GM12864 (cell line): ENCODE measurements around the gene PRDM13.

Experiments used
- DNase-seq: peaks from one replicate; pipeline ENCODE4 v3.0.0-alpha.2; 2011; ENCODE audit warnings: low read depth
- H3K4me3 ChIP-seq: 2 replicates; pipeline ENCODE4 v1.5.1; 2011; ENCODE audit warnings: mild to moderate bottlenecking, low read depth, low read length, control low read depth
- CTCF ChIP-seq: IDR thresholded peaks from 2 replicates; pipeline ENCODE4 v1.5.1; 2011; ENCODE audit warnings: low read depth, mild to moderate bottlenecking, moderate library complexity, low read length, control low read depth, inconsistent platforms; ENCODE audit errors: missing control alignments

The PRDM13 gene

DNA sequence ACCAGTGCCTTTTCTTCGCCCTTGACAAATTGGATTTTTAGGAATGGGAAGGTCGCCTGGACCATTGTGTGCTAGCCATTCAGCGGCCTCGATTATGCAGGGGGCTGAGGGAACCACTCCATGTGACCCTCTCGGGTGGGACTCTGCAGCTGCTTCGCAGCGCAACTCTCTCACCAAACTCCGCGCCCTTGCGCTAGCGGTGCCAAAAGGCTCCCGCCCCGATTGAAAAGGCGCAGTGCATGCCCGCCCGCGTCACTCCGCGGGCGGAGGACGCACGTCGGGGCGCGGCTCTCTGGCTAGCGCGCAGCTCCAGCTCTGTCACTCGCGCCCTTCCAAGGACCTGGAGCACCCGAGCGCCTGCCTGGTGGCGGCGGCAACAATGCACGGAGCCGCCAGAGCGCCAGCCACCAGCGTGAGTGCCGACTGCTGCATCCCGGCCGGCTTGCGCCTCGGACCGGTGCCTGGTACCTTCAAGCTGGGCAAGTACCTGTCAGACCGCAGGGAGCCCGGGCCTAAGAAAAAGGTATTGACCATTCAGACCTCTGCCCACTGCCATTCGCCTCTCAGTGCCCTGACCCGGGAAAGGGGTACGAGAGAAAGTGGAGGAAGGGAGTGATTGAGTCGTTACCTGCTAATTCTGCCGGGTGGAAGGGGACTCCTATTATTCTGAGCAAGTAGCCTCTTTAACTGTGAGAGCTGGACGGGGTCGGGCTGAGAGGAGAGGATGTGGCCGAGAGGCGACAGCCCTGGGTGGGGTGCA lies at the start of gene PRDM13:
TSS of gene PRDM13 (plus strand) at position 178 of the 760 bp plus-strand sequence. CDS start at position 380, 202 bp downstream.
- DNase-seq, result no peak
- H3K4me3 ChIP-seq, result no peak within 1 kb of the TSS
- no peak for TF ChIP-seq CTCF

DNA sequence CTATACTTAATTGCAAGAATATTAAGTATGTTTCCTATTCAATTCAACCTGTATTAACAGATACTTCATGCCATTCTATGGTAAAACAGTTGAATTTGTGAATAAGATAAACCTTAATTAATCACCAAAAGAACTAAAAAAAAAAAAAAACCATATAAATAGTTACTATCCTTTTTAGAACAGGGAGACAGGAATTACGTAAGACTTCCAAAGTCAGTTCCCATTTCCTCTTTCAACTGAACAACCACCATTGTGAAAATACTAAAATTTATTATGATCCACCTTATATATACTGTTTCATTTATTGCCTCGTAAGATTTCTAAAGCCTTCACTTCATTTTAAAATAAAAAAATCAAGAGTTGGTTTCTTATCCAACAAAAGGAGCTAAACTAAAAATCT lies 47.6 kb upstream of the PRDM13 start:
- DNase-seq, result no peak
- no peak for TF ChIP-seq CTCF

GRCh38 chr6:99560668-99561067 lies 46.0 kb upstream of the PRDM13 start:
- no peak overlapping the region for H3K4me3 ChIP-seq
- TF ChIP-seq CTCF, result no peak
- DNase-seq, result no peak

More for the DNA sequence above, 47.6 kb upstream of the PRDM13 start:
- no peak overlapping the region for H3K4me3 ChIP-seq

GRCh38 chr6:99563056-99563723 lies 43.4 kb upstream of the PRDM13 start:
- DNase-seq, result no peak
- no peak overlapping the region for H3K4me3 ChIP-seq
- TF ChIP-seq CTCF, result no peak

DNA sequence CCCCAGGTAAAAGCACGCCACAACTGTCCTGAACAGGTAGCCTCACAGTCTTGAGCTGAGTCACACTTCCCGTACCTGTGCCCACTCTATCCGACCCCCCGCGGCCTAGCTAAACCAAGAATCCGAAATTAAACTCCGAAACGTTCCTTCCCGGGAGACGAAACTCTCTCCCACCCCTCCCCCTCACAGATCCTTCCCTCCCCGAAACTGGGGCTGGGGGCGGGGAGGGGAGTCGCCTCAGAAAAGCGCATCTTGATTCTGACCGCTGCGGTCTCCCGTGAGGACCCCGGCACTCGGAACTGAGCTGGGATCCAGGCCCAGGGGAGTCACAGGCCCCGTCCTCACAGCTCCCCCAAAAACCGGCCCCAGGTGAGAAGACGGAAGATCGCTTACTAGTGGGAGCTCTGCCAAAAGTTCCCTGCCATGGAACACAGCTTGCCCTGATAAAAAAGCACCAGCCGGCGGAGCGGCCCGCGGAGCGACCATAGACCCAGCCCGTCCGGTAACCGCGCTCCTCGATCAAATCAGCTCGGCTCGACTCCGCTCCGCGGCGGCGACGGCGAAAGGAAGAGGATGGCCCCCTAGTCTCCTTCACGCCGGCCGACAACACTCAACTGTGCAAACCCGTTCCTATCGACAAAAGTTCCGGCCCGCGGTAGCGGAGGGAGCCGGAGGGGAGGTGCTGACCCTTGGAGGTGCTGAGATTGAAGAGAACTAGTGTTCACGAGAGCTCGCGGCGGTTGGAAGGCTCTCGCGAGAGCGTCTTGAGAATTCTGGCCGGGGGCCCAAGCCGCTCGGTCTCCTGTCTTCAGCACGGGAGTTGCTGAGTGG lies 38.3 kb upstream of the PRDM13 start, which contains the start of gene CCNC:
TSS of gene CCNC (minus strand) at position 558 of the 831 bp plus-strand sequence. CDS start at position 425, 133 bp downstream.
- no peak for TF ChIP-seq CTCF
- peak within 1 kb of the TSS; percentile 90 for H3K4me3 ChIP-seq
- DNase-seq, result peak; percentile 90

DNA sequence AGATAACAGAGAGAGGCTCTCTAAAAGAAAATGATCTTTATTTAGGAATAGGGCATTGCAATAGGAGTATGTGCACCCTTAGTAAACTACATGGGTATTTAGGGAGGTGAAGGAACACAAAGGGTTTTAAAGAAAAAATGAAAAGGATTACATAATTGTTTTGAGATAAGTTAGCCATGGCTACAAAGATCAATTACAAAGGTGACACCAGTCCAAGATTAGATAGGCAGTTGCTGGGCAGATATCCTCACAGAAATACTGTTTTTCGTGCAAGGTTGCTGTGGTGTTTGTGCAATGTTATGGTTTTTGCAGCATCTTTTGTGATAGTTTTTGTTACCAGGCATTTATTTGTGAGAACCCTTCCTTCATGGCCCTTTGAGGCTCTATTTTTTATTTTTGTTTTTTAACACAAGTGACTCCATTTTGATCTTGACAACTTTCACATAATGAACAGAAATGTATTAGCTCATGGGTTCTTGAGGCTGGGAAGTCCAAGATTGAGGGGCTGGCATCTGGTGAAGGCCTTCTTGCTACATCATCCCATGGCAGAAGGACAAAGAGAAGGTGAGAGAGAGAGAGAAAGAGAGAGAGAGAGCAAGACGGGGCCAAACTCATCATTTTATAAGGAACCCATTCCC lies 32.5 kb upstream of the PRDM13 start:
- no peak overlapping the region for H3K4me3 ChIP-seq
- no peak for DNase-seq
- TF ChIP-seq CTCF, result no peak
